Breast epithelium (tissue), 4 donors: ENCODE data around the gene CDCA4. TPM values are rescaled to one million over a fixed set of nuclear protein-coding genes. Genes with fewer than 3 reads are reported as not detected.

ENCODE experiments used
- DNase-seq, 2 donors: peaks; one replicate each; pipeline ENCODE4 v3.0.0-alpha.2; 2019; ENCODE audit warnings: low spot score in 2 of 2
- H3K27ac ChIP-seq, 2 donors: fragments of 200-600 bp; sonication (generic) in 1 of 2; one replicate each; pipeline ENCODE4 v1.5.1; 2016 to 2019; ENCODE audit warnings: mild to moderate bottlenecking in 1 of 2
- H3K27me3 ChIP-seq, 2 donors: fragments of 200-600 bp; sonication (generic) in 1 of 2; one replicate each; pipeline versions ENCODE4 v1.5.1 to v1.6.0; 2017 to 2019; ENCODE audit warnings: control low read depth in 1 of 2, mild to moderate bottlenecking in 1 of 2
- H3K36me3 ChIP-seq: fragments of 200-600 bp; one replicate; pipeline ENCODE4 v1.5.1; 2019
- H3K4me1 ChIP-seq, 2 donors: fragments of 200-600 bp; sonication (generic); one replicate each; pipeline ENCODE4 v1.5.1; 2016 to 2019; ENCODE audit warnings: control low read depth in 1 of 2
- H3K4me3 ChIP-seq, 3 donors: fragments of 200-600 bp; sonication (generic); 1 replicate in 2 of 3; 2 replicates in 1 of 3; pipeline ENCODE4 v1.5.1; 2016 to 2019; ENCODE audit warnings: mild to moderate bottlenecking in 3 of 3, moderate library complexity in 2 of 3
- H3K9me3 ChIP-seq, 2 donors: fragments of 200-600 bp; sonication (generic) in 1 of 2; one replicate each; pipeline ENCODE4 v1.5.1; 2016 to 2019; ENCODE audit warnings: control low read depth in 1 of 2
- CTCF ChIP-seq, 3 donors: fragments of 450-650 bp; IDR thresholded peaks; one replicate each; pipeline ENCODE4 v1.5.1; 2016 to 2017; ENCODE audit warnings: antibody characterized with exemption in 3 of 3, mild to moderate bottlenecking in 3 of 3, moderate library complexity in 3 of 3
- POLR2A ChIP-seq: fragments of 450-650 bp; IDR thresholded peaks from one replicate; pipeline ENCODE4 v1.6.1; 2016; ENCODE audit warnings: antibody characterized with exemption, mild to moderate bottlenecking, moderate library complexity
- POLR2AphosphoS5 ChIP-seq, 3 donors: sonication (generic); formaldehyde crosslinking; IDR thresholded peaks; one replicate each; pipeline ENCODE4 v1.6.1; 2017; ENCODE audit warnings: antibody characterized with exemption in 3 of 3
- intact Hi-C: fragments of 100-400 bp; cut with DNase I; formaldehyde crosslinking; loops from one replicate; pipeline ENCODE4 v1.15.1; 2023; ENCODE audit warnings: low total_unique reads
- total RNA-seq, 3 donors: library from RNA; depleted of rRNA; stranded (reverse); fragments of >200 nt; gene quantifications; one replicate each; pipeline ENCODE4 v1.1.0, GENCODE V29; 2016

Gene CDCA4
- total RNA-seq, 3 donors from 2014 or later: 5.1 to 10.4 (median 10.2) TPM

DNA sequence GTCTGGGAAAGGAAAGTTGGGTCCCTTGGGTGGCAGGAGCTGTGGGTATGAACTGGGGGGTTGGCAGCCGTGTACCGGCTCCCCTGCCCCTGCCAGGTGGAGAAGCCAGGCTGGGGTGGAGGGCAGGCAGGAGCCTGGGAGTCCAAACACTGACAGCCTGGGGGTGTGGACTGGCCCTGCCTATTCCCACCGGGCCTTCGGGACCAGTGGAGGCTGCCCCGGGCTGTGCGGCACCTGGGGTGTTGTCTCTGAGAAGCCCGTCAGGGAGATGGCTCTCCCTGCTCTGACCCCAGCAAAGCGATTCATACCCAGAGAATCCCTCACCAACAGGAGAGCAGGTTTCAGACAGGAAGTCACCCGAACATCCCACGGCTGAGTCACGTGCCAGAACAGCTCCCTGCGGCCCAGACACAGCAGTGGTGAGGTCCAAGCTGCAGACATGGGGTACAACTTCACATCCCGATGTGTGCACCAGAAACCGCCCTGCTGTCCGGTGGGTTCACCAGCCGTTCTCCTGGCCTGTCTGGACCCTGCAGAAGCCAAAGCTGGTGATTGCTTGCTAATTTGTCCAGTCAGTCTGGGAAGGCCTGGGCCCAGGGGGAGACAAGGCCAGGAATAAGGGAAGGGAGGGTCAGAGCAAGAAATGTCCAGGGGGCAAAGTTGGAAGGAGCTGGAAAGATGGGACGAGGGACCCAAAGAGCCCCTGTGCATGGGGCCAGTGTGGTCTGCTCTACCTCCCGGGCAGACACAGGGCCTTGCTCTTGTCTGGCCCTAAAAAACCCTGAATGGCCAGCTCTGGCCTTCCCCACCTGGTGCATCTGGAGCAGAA, 46.5 kb upstream of the CDCA4 start:
- DNase-seq: no peak
- H3K4me1 ChIP-seq: no peaks in the 10 kb centered on the region
- no peaks in the 10 kb centered on the region for H3K36me3 ChIP-seq
- intact Hi-C loops: no loop called here
- H3K4me3 ChIP-seq: no peak overlapping the region
- H3K27ac ChIP-seq: peak overlapping the region in 1 of 2 donors; percentile 25
- no peaks in the 10 kb centered on the region for H3K9me3 ChIP-seq
- TF ChIP-seq POLR2AphosphoS5 (IDR thresholded peaks at IDR 0.05) (no peak), CTCF (IDR thresholded peaks at IDR 0.05) (no peak), POLR2A (no peak)
- H3K27me3 ChIP-seq: peaks cover 0 to 28% of the 10 kb centered on the region in 2 donors

- no peak for TF ChIP-seq POLR2AphosphoS5 (IDR thresholded peaks at IDR 0.05)
- TF ChIP-seq CTCF (IDR thresholded peaks at IDR 0.05): no peak
- no peak for TF ChIP-seq POLR2A
- H3K9me3 ChIP-seq: no peaks in the 10 kb centered on the region
- no peak overlapping the region for H3K4me3 ChIP-seq
- no peaks in the 10 kb centered on the region for H3K4me1 ChIP-seq
- intact Hi-C loops: no loop called here
- H3K27ac ChIP-seq: peak overlapping the region in 1 of 2 donors; percentile 48
- H3K36me3 ChIP-seq: no peaks in the 10 kb centered on the region
- peaks cover 0 to 19% of the 10 kb centered on the region in 2 donors for H3K27me3 ChIP-seq
- DNase-seq: no peak
Observed at GRCh38 chr14:105066240-105067071, 45.6 kb upstream of the CDCA4 start.

DNA sequence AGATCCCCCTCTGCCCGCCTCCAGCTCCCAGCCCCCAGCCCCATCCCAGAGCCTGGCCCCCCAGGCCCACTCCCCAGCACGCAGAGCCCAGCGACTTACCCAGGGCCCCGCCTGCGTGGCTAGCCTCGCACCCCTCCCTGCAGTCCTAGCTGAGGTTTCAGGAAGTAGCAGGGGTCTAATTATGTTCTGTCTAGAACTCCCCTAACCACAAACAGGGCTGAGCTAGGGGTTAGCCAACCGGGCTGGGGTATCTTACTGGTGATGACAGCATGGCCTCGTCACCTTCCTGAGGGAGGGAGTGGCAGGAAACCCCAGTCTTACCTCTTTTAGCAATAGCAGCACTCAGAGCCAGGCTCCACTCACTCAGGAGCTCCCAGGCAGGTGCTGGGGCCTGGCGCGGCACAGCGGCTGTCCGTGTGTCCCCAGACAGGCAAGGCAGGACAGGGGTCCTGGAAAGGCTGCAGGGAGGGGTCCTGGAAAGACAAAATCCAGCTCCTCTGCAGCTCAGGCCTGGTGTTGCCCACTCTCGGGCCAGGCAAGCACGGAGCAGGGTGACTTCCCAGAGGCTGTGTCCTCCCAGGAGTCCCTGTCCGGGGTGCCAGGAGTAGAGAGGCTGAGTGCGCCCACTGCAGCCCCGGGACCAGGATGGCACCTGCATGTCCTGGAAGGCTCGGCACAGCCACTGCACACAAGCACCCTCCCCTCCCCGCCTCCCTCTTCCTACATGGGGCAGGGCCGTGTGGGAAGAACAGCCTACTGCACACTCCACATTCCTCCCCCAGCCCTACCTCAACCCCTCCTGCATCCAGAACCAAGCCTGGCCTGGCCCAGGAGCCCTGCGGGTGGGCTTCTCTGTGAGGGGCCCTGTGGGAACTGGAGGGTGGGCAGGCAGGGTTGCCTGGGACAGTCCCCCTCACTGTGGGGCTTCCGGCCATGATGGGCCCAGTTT, 44.7 kb upstream of the CDCA4 start, which contains the start of gene GPR132:
Gene GPR132 (minus strand): TSS at position 151 of the 949 bp plus-strand sequence. CDS start 10,010 bp downstream, outside the sequence.
- no peaks in the 10 kb centered on the region for H3K9me3 ChIP-seq
- H3K27ac ChIP-seq: peak within 1 kb of the TSS in 1 of 2 donors; percentile 48
- peak within 1 kb of the TSS; percentile 17 to 37 (median 28) for H3K4me3 ChIP-seq
- no peaks in the 10 kb centered on the region for H3K36me3 ChIP-seq
- no peak for TF ChIP-seq POLR2AphosphoS5 (IDR thresholded peaks at IDR 0.05)
- peak; percentile 11 for TF ChIP-seq POLR2A
- TF ChIP-seq CTCF (IDR thresholded peaks at IDR 0.05): no peak
- H3K4me1 ChIP-seq: no peaks in the 10 kb centered on the region
- peak in 1 of 2 donors; percentile 49 for DNase-seq
- intact Hi-C loops: no loop called here
- H3K27me3 ChIP-seq: peaks cover 0 to 15% of the 10 kb centered on the region in 2 donors

GRCh38 chr14:105064721-105065143, 43.8 kb upstream of the CDCA4 start:
- Histone ChIP-seq H3K36me3 (no peaks in the 10 kb centered on the region), H3K9me3 (no peaks in the 10 kb centered on the region), H3K4me3 (peak overlapping the region; percentile 17 to 37 (median 28)), H3K4me1 (no peaks in the 10 kb centered on the region), H3K27me3 (peaks cover 0 to 11% of the 10 kb centered on the region in 2 donors), H3K27ac (peak overlapping the region in 1 of 2 donors; percentile 48)
- TF ChIP-seq CTCF (IDR thresholded peaks at IDR 0.05) (no peak), POLR2AphosphoS5 (IDR thresholded peaks at IDR 0.05) (no peak), POLR2A (no peak)
- intact Hi-C loops: no loop called here
- no peak for DNase-seq
